A673 (cell line): ENCODE measurements around the gene GPAM. TPM values are rescaled to one million over a fixed set of nuclear protein-coding genes. Genes with fewer than 3 reads are reported as not detected.

Experiments
- BruUV-seq: library from RNA; stranded (reverse); fragments of 400-500 nt; replicated peaks from 2 replicates; lab custom pipeline; 2021; lab: Mats Ljungman, UMichigan
- CTCF ChIA-PET: fragments of 300-600 bp; sonication (Branson Sonifier 250); formaldehyde crosslinking; loops from one replicate; lab custom pipeline; 2022; ENCODE audit warnings: antibody characterized with exemption; lab: Charles Lee
- POLR2A ChIA-PET: fragments of 300-600 bp; sonication (Branson Sonifier 250); formaldehyde crosslinking; loops from one replicate; lab custom pipeline; 2022; ENCODE audit warnings: antibody characterized with exemption; ENCODE audit not compliant: low non-redundant PET; lab: Charles Lee
- DNase-seq: peaks from one replicate; pipeline ENCODE4 v3.0.0-alpha.2; 2015; ENCODE audit warnings: low spot score
- H3K27ac ChIP-seq: fragments of 200-600 bp; sonication (generic); 2 replicates; pipeline ENCODE4 v1.5.1; 2016; ENCODE audit warnings: mixed run types, low read depth, mild to moderate bottlenecking, mixed read lengths, antibody characterized with exemption, low read length; ENCODE audit not compliant: poor library complexity, severe bottlenecking
- H3K27me3 ChIP-seq: fragments of 200-600 bp; sonication (generic); replicated peaks from 2 replicates; pipeline ENCODE4 v1.6.1; 2017; ENCODE audit warnings: mixed run types, low read depth, mild to moderate bottlenecking, mixed read lengths, antibody characterized with exemption, low read length; ENCODE audit not compliant: insufficient read depth, poor library complexity
- H3K36me3 ChIP-seq: fragments of 200-600 bp; sonication (generic); 2 replicates; pipeline ENCODE4 v1.6.1; 2016; ENCODE audit warnings: mixed run types, mild to moderate bottlenecking, mixed read lengths, antibody characterized with exemption, low read length; ENCODE audit not compliant: insufficient read depth, poor library complexity, severe bottlenecking
- H3K4me1 ChIP-seq: fragments of 200-600 bp; sonication (generic); 2 replicates; pipeline ENCODE4 v1.6.1; 2017; ENCODE audit warnings: mixed run types, mild to moderate bottlenecking, mixed read lengths, antibody characterized with exemption, low read length; ENCODE audit not compliant: insufficient read depth, poor library complexity, severe bottlenecking
- H3K4me3 ChIP-seq: fragments of 200-600 bp; sonication (generic); 2 replicates; pipeline ENCODE4 v1.5.1; 2016; ENCODE audit warnings: low read depth, mixed run types, mild to moderate bottlenecking, mixed read lengths, low read length; ENCODE audit not compliant: poor library complexity, severe bottlenecking
- H3K9me3 ChIP-seq: fragments of 200-600 bp; sonication (generic); 2 replicates; pipeline ENCODE4 v1.6.1; 2016; ENCODE audit warnings: mixed run types, low read depth, mild to moderate bottlenecking, mixed read lengths, antibody characterized with exemption, low read length; ENCODE audit not compliant: poor library complexity, severe bottlenecking
- CTCF ChIP-seq: fragments of 300-800, 200-600 bp; sonication (generic); conservative IDR thresholded peaks from 2 replicates; pipeline ENCODE4 v1.5.1; 2017; ENCODE audit warnings: low read depth, mild to moderate bottlenecking, antibody characterized with exemption, low read length, moderate library complexity, mixed read lengths
- EZH2 ChIP-seq: fragments of 200-600 bp; sonication (generic); IDR thresholded peaks from 2 replicates; pipeline ENCODE4 v1.6.1; 2017; ENCODE audit warnings: borderline replicate concordance, low read depth, mild to moderate bottlenecking, mixed read lengths, antibody characterized with exemption, low read length; ENCODE audit not compliant: poor library complexity, severe bottlenecking
- intact Hi-C: fragments of 100-400 bp; cut with micrococcal nuclease; formaldehyde crosslinking; loops from one replicate; pipeline ENCODE4 v1.10.0; 2022; ENCODE audit not compliant: unreplicated experiment
- total RNA-seq: library from RNA; stranded (reverse); gene quantifications from 2 replicates; pipeline ENCODE4 v1.2.3, GENCODE V29; 2021

Gene GPAM
- total RNA-seq, 1 experiment from 2014 or later = 18.1 TPM

DNA sequence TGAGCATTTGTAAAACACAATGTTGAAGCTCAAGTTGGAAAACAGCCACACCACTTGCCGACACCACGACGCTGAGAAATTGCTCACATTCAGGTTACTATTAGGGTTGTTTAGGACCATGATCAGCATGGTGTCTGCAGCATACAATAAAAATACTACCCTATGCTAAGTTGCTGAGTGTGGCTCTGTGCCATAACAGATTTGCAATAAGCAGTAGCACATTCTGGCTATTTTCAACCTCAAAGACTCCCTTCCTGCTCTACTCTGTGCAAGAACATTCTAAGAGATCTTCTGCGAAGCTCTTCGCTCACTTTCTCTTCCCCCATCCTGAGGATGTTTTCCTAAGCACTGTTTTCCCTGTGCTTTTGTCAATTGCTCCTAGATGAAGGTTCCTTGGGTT lies 38.3 kb downstream of the GPAM start:
- H3K4me3 ChIP-seq = no peak overlapping the region
- no peak for DNase-seq
- POLR2A ChIA-PET = no interaction called here
- intact Hi-C loops = loop anchor here (10.0 kb wide), 1 partner anchor 290 kb away; no protein-coding TSS in a partner anchor
- H3K27me3 ChIP-seq = no peaks in the 10 kb centered on the region
- no peaks in the 10 kb centered on the region for H3K9me3 ChIP-seq
- BruUV-seq = no TSS peak
- H3K36me3 ChIP-seq = no peaks in the 10 kb centered on the region
- TF ChIP-seq EZH2 = no peak
- no peak for TF ChIP-seq CTCF
- no peaks in the 10 kb centered on the region for H3K4me1 ChIP-seq
- CTCF ChIA-PET = no interaction called here
- no peak overlapping the region for H3K27ac ChIP-seq

DNA sequence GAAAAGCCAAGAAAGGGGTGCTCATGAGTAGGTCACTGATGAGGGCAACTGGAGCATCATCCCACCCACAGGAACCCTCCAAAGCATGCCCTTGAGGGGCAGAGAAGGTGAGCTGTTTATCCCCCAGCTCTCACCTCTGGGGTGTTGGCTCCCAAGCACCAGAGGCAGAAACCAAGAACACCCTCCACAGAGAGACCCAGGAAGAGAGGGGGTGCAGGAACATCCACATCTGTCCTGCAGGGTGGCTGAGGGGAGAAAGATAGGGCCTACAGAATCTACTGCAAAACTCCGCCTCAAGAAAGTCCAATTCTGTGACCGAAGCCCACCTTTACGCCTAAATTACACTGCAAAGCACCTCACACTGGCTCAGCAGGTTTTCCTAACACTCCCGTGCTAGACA lies 40.1 kb downstream of the GPAM start:
- POLR2A ChIA-PET = no interaction called here
- intact Hi-C loops = loop anchor here (10.0 kb wide), 1 partner anchor 291 kb away; no protein-coding TSS in a partner anchor
- no peaks in the 10 kb centered on the region for H3K27me3 ChIP-seq
- no peaks in the 10 kb centered on the region for H3K9me3 ChIP-seq
- no peaks in the 10 kb centered on the region for H3K4me1 ChIP-seq
- H3K36me3 ChIP-seq = no peaks in the 10 kb centered on the region
- H3K4me3 ChIP-seq = no peak overlapping the region
- no peak for DNase-seq
- H3K27ac ChIP-seq = no peak overlapping the region
- BruUV-seq = no TSS peak
- CTCF ChIA-PET = no interaction called here
- TF ChIP-seq EZH2 = no peak
- no peak for TF ChIP-seq CTCF

GRCh38 chr10:112141292-112141691 lies 42.3 kb downstream of the GPAM start:
- no peak for DNase-seq
- H3K4me3 ChIP-seq = no peak overlapping the region
- H3K27ac ChIP-seq = no peak overlapping the region
- no peak for TF ChIP-seq EZH2
- no peak for TF ChIP-seq CTCF
- H3K27me3 ChIP-seq = no peaks in the 10 kb centered on the region
- CTCF ChIA-PET = no interaction called here
- H3K36me3 ChIP-seq = no peaks in the 10 kb centered on the region
- H3K4me1 ChIP-seq = no peaks in the 10 kb centered on the region
- no TSS peak for BruUV-seq
- intact Hi-C loops = loop anchor here (10.0 kb wide), 1 partner anchor 294 kb away; no protein-coding TSS in a partner anchor
- H3K9me3 ChIP-seq = no peaks in the 10 kb centered on the region
- POLR2A ChIA-PET = no interaction called here
